HG03159 (cell line): ENCODE results near the gene WDR49.

ENCODE experiments used
- ATAC-seq: cut with Tn5 transposase; IDR thresholded peaks from one replicate; pipeline ENCODE4 v1.9.1; 2021; ENCODE audit warnings: mild to moderate bottlenecking, moderate library complexity; ENCODE audit not compliant: unreplicated experiment

WDR49 gene

DNA sequence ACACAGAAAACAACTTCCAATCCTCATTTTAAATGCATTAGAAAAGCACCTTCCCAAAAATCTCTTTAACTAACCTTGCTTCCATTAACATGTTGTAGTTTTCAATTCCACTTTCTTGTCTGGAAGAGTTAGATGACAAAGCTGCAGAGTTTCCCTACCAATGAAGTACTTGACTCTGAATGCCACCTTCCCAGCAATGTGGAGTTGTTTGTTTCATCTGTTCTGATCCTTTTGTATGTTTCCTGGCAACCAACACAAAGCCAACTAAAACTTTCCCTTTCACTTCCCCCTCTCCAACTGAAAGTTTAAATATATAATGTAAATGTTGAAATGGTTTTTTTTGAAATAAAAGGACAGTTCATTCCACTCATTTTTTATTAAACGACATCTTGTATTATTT is at the start of gene WDR49:
WDR49 (minus strand) TSS at position 183 of the 400 bp plus-strand sequence. CDS start 517 bp downstream, outside the sequence.
- ATAC-seq = peak; percentile 70

DNA sequence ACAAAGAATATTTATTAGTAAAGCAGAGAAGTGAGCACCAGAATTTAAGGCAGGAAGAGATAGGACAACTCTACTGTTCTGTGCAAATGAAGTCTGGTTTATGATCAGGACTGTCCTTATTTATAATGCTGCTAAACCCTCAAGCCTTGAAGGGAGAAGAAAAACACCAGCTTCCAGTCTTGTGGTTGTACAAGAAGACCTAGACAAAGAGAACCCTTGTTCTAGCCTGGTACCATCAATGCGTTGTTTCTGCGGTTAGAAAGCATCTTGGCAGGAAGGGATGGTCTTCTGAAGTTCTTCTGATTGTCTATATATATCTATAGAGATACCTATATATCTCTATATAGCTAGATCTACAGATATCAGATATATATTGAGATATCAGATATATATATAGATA is 47.2 kb upstream of the WDR49 start:
- no peak for ATAC-seq

DNA sequence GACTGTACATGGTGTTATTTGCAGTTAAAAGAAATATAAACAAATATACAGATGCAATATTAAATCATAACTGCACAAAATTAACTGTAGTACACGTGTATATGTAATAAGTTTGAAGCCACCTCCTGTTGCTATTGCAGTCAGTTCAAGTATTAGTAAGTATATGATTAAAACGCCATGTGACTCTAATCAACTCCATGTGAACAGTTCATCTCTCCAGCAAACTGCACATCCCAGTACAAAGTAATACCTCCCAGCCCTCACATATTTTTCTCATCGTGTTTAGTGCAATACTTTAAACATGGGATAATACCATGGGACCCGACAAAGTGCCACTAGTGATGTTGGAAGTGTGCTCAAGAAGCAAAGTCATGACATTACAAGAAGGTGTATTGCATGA is 46.3 kb upstream of the WDR49 start:
- ATAC-seq = no peak

DNA sequence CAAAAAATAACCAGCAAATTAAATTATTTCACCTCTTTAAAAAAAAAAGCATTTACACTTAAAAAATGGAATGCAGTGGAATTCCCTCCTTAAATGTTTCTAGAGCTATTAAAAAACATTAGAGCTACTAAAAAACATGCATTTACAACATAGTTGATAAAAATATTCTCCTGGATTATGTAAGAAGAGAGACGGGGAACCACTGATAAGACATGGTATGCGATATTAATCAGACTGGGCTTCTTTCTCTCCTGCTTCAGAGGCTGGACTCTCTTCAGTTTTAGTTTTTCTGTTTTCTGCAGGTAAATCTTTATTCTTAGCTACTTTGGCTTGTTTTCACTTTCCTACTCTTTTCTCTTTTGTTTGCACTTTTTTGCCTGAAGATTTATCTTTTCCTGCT is 40.4 kb upstream of the WDR49 start:
- ATAC-seq = no peak

DNA sequence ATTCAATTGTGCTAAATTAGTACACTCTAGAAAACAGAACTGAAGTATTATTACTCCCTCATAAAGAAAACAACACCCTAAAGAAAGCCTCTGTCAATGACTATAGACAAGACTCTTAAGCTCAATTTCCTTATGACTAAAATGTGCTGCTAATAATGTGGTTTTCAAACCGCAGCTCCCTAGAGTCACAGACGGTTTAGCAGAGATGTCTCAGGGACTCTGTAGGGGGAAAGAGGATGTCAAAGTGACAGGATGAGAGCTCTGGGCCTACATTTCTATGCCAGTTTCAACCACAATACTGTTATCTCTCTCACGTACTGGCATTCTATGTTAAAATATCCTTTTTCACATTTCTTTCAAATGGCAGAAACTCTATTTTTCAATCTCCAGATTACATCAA is 37.6 kb upstream of the WDR49 start:
- ATAC-seq = peak; percentile 100

DNA sequence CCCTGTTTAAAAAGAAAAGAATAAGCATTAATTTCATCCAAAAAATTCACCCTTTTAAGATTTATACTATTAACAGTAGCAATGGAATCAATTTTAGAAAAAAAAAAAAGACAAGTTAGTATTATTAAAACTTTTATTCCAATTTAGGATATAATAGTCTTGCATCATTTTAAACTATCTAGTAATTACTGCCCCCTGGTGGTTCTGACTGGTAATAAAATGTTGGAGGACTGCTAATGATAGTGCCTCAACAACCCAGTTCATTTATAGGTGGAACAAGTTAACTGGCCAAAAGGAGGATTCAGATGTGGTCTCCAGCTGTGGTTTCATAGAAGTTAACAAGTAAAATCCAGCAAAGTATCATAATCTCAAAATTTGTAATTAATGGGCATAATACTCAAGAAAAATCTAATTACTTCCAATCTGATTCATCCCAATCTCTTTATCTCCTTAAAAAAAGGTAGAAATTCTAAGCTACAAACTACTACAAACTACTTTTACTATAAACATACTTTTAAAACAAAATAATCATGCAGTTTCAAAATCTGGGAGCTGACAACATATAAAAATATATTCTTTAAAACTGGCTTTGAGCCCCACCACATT is 30.7 kb upstream of the WDR49 start:
- ATAC-seq = peak; percentile 89

DNA sequence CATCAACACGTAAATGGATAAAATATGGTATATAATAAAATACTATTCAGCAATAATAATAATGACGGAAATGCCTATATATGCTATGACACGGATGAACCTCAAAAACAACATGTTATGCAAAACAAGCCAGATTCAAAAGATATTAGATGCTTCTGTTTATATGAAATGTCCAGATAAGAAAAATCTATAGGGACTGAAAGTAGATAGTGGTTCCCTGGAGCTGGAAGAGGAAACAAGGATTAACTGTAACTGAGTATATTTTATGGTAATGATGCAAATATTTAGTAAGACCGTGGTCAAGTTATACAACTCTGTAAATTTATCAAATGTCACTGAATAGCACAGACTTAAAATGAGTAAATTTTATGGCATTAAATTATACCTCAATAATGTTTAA is 25.8 kb upstream of the WDR49 start:
- ATAC-seq = no peak

DNA sequence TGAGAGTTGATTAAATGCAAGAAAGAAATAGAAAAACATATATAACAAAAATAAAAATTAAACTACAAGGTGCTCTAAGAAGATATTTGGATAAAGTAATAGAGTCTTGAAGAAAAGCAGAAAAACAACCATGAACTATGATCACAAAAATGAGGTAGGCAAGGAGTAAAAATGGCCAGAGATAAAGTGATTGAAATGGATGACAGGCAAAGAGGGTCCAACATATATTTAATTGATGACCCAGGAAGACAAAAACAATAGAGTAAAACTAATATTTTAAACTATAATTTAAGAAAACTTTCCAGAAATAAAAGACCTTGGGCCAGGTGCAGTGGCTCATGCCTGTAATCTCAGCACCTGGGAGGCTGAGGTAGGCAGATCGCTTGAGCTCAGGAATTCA is 22.1 kb upstream of the WDR49 start:
- no peak for ATAC-seq

DNA sequence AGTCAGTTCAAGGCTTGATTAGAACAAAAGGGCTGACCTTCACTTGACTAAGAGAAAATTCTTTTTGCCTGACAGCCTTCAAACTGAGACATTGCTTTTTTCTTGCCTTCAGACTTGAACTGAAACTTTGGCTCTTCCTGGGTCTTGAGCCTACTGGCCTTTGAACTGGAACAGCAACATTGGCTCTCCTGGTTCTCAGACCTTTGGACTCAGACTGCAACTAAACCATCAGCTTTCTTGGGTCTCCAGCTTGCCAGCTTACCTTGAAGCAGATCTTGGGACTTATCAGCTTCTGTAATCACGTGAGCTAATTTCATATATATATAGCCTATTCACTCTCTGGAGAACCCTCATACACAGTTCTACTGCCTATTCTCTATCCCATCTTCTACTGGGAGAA is 19.5 kb upstream of the WDR49 start:
- no peak for ATAC-seq

DNA sequence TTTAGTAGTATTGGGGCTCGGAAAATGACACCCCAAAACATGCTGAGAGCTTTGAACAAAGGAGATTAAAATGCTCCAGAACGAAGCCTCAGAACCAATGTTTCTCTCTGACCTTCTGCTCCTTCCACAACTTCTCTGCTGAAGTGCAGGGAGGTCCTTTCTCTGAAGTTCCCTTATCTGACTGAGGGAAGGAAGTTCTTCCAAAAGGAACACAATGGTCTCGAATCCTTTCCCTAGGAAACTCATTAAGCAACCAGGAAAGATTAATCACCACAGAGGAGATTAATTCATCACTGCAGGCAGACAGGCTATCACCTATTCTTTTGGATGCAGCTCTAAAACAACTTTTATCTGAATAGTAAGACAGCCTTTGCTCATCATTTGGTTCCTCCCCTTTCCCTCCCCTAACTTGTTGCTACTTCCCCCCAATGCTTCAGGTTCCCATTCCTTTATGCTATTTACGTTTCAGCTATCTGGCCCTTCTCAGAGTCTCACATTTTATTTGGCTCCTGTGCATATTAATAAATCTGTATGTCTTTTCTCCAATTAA is 18.2 kb upstream of the WDR49 start:
- no peak for ATAC-seq

DNA sequence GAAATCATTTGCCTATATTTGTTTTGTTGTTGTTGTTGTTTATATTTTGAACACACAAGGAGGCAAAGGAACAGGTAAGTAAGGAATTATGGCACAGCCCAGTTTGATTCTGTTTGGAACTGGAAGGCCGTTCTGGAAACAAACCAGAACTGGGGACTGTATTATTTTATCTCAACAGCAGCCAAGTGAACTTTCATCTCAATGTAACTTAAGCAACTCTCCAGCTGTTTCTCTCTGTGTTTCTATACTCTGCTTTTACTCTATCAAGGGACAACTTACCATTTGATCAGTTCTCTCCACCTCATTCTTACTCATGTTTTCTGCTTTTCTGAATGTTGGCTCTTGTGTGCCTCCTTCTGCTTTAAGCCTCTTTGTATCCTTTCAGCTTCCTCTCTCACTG is 16.0 kb upstream of the WDR49 start:
- ATAC-seq = no peak

DNA sequence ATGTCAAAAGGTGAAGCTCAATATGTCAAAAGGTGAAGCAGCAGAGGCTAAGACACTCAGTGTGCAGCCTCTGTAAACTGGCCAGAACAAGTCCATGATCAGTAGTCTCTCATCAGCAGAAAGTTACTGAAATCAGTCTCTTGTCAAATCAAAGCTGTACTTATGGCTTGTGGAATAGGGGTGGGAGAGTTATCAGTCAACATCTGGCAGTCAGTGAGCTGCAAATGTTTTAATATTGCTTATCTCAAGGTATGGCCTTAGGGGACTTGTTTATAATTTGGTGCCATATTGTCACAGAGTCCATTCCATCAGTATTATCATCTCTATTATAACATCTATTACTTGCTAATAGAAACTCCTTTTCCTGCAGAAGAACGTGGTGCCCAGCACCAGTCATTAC is 14.9 kb upstream of the WDR49 start:
- ATAC-seq = no peak

DNA sequence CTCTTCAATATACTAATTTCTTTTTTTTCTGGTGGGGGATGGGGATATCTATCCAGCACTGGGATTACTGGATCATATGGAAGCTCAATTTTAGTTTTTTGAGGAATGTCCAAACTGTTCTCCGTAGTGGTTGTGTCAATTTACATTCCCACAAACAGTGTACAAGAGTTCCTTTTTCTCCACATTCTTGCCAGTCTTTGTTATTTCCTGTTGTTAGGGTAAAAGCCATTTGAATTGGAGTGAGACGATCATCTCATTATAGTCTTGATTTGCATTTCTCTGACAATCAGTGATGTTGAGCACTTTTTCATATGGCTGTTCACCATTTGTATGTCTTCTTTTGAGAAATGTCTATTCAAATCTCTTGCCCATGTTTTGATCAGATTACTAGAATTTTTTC is 12.8 kb upstream of the WDR49 start:
- no peak for ATAC-seq

DNA sequence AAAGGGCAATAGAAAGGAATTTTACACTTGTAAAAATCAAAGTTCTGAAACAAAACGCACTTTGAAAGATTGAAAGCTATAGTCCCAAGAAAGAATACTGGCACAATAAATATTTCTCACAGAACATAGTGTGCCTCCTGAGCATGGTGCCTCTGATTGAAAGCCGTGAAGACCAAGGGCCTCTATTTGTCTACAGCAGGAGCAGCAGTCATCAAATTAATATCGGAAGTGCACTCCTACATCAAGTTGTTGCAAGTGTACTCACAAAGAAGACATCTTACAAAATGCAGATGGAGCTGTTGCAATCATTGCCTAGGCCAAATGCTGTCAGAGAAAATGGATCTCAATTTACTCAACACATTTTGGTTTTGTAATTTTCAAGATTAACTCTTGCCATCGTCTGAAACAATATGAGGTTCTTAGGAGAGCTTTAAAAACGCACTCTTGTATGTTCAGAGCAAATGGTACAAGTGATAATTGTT is 9.2 kb upstream of the WDR49 start:
- ATAC-seq = no peak

DNA sequence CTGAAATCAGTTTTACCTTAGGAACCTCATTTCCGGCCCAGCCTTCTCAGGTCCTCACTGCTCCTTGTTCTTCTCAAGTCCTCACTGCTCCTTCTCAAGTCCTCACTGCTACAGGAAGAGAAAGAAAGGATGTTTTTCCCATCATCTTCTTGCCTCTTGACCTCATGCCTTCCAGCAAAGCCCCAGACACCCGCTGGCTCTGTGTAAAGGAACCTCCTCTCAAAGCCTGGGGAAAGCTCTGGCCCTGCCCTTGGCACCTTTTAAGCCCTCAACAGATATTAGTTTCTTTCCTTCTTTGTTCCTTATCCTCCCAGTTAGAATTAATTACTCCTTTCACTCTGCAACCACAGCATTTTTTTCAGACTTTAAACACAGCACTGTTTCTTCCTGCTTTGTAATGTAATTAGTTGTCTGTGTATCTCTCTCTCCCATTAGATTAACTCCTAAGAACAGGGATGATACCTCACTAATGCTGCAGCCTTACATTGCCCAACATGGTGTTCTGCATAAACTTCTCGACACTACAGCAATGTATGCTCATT is 4.0 kb upstream of the WDR49 start:
- ATAC-seq = no peak

DNA sequence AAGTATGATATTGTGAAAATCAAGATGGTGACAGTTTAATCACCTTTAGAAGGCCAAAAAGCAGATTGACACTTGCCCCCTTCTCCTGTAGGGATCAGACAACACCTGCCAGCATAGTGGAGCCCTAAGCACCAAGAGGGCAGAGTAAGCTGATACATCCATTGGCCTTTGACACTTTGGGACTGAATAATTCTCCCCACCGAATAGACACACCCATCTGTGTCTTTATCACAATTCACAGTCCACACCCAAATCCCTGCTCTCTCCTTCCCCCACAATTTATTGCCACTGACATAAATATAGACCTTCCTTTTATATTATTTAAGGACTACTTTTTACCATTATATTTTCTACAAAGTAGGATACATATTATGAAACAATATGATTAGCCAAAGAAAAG is 3.1 kb upstream of the WDR49 start:
- ATAC-seq = no peak

DNA sequence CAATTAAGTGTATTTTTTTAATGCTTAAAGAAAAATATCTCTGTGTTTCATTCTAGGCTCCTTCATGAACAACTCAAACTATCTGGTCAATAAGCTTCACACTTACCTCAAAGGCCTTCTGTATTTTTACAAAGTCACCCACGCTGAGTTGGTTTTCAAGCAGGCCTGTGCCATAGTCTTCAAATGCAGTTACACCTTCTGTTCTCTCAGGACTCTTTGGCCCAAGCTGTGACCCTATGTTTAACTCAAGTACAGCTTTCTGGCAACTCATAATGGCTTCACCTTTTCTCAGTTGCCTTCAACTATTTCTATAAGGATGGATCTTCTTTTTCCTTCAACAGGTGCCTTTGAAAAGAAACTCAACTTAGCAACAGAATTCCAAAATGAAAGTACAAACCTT is 587 bp downstream of the WDR49 start:
- no peak for ATAC-seq

DNA sequence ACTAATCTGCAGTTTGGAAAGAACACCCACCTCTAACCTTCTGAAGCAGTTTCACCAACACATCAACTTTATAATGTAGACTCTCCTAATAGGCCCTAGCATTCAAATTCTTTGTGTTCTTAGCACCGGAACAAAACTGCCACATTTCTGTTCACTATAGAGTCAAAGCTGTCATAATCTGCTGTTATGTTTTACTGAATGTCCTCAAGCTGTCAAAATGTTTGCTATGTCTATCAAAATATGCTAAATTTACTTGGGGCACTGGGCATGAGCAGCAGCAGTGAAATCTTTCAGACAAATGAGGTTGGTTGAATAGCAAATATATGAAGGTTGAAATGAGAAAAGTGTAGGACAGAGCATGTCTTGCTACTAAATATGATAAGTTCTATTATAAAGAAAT is 1.9 kb downstream of the WDR49 start:
- no peak for ATAC-seq

DNA sequence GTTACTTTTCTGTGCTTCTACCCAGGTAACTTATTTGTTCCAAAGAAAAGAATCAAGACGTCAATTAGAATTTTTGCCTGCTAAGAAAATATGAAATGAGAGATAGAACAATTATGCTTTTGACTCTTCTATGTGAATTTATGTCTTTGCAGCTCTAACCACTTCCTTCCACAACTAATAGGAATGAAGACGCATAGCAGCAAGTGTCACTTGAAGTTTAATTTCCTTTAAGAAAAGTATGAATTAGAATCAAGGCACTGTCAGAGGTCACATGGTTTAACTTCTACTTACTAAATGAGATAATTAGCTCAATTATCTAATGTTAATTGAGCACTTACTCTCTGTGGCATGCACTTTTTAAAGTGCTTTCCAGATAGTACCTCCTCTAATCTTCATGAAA is 3.3 kb downstream of the WDR49 start:
- ATAC-seq = no peak

DNA sequence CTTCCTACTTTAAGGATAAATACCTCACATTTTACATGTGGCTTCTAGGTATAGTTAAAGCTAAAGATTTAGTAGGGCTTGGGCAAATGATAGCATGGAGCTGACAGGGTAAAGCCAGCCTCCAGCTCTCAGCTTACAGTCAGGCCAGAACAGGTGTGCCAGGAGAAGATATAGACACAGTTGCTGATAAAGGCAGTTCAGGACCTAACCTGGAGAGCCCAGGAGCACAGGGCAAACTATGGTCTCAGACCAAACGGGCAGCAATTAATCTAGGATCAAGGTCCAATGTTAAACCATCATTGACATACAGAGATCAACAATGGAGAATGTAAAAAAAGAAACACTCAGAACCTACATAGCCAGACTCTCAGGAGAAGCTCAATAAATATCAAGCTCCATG is 4.0 kb downstream of the WDR49 start:
- no peak for ATAC-seq

DNA sequence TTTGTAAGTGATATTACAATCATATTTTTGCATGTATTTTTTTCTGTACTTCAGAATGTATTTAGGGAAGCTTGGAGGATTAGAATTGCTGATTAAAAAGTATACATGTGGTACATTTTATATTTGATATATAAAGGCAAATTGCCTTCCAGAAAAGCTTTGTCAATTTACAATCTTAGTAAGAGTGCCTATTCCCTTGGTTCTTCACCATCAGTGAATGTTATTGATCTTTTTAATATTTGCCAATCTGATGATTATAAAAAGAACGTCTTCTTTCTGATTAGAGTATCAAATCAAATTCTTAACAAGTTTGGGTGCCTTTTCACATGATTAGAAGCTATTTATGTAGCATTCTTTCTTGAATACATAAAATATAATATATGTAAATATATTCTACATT is 9.1 kb downstream of the WDR49 start:
- ATAC-seq = no peak

DNA sequence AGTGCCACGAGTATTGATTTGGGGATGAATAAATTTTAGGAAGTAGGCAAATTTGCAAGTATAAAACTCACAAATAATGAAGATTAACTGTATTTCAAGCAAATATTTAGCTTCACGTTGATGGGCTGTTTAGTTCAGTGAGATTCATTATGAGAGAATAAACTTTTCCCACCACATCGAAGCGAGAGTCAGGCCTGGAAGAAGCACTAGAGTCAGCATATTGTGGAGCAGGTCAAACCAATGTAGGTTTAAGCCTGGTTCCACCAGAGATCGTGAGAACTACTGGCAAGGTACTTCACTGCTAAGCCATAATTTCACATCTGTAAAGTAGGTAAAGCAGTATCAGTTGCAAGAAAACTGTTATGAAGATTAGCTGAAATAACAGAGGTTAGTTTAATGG is 22.3 kb downstream of the WDR49 start:
- no peak for ATAC-seq

DNA sequence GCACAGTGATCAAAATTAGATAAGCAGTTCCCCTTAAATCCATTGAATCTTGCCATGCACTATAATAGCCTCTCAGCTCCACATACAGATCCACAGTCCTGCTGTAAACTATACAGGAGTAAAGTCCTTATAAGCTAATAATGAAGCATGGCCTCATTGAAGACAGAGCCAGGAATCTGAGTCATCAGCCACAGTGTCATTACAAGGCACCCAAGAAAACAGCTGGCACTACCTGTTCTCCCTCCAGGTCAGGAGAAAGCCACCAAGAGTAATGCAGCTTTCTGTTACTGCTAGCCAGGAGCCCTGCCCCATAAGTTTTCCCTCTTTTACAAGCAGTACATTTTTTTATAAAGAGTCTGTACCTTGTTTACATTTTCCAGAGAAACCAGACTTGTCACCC is 27.3 kb downstream of the WDR49 start:
- ATAC-seq = no peak
